Gastroesophageal sphincter (tissue), 3 donors: ENCODE measurements around the gene ID4.

Experiments
- EP300 ChIP-seq: sonication (generic); formaldehyde crosslinking; IDR thresholded peaks from one replicate; pipeline ENCODE4 v1.6.1; 2017; ENCODE audit warnings: antibody characterized with exemption, mild to moderate bottlenecking
- POLR2A ChIP-seq, 2 donors: fragments of 450-650 bp; IDR thresholded peaks; one replicate each; pipeline ENCODE4 v1.6.1; 2017; ENCODE audit warnings: antibody characterized with exemption in 2 of 2, mild to moderate bottlenecking in 2 of 2, moderate library complexity in 1 of 2
- POLR2AphosphoS5 ChIP-seq: sonication (generic); formaldehyde crosslinking; IDR thresholded peaks from one replicate; pipeline ENCODE4 v1.6.1; 2017; ENCODE audit warnings: antibody characterized with exemption
- TF ChIP-seq, protein P1 (sequence below), 4 experiments: fragments of 200-600 bp in 2 of 4; fragments of 450-650 bp in 2 of 4; sonication (generic) in 1 of 4; IDR thresholded peaks; one replicate each; pipeline ENCODE4 v1.5.1; 2017 to 2019; ENCODE audit warnings: antibody characterized with exemption in 4 of 4, mild to moderate bottlenecking in 2 of 4, moderate library complexity in 2 of 4

DNA sequence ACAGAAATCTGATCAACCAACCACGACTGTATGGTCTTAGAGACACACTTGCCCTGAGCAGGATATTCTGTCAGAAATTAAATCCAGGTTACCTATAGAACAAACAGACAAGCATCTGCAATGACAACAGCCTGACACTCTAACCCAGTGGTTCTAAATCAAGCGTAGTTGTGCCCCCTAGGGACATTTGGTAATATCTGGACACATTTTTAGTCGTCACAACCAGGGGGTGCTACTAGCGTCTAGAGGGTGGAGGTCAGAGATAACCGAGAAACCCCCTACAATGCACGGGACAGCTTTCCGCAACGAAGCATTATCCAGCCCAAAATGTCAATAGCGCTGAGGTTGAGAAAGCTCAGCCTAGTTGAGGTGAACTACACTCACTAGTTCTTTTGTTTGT, 32.3 kb downstream of the ID4 start:
- no peak for TF ChIP-seq EP300
- TF ChIP-seq, protein P1, sequence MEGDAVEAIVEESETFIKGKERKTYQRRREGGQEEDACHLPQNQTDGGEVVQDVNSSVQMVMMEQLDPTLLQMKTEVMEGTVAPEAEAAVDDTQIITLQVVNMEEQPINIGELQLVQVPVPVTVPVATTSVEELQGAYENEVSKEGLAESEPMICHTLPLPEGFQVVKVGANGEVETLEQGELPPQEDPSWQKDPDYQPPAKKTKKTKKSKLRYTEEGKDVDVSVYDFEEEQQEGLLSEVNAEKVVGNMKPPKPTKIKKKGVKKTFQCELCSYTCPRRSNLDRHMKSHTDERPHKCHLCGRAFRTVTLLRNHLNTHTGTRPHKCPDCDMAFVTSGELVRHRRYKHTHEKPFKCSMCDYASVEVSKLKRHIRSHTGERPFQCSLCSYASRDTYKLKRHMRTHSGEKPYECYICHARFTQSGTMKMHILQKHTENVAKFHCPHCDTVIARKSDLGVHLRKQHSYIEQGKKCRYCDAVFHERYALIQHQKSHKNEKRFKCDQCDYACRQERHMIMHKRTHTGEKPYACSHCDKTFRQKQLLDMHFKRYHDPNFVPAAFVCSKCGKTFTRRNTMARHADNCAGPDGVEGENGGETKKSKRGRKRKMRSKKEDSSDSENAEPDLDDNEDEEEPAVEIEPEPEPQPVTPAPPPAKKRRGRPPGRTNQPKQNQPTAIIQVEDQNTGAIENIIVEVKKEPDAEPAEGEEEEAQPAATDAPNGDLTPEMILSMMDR (IDR thresholded peaks at IDR 0.05): no peak
- no peak for TF ChIP-seq POLR2A (IDR thresholded peaks at IDR 0.05)
- TF ChIP-seq POLR2AphosphoS5: no peak
